OCI-LY1 (cell line): ENCODE measurements around the gene HFE.
A peak's percentile ranks its signal among the peaks of the same experiment; 100 is the strongest.

ENCODE experiments used
- CTCF ChIP-seq: fragments of 200-600 bp; sonication (generic), shearing (Covaris generic); IDR thresholded peaks from 2 replicates; pipeline ENCODE4 v1.5.1; 2017; ENCODE audit warnings: mild to moderate bottlenecking, antibody characterized with exemption, low read length, moderate library complexity, mixed read lengths
- EZH2 ChIP-seq: fragments of 200-600 bp; sonication (generic), shearing (Covaris generic); IDR thresholded peaks from 2 replicates; pipeline ENCODE4 v1.8.0; 2017; ENCODE audit warnings: borderline replicate concordance, mixed run types, mild to moderate bottlenecking, antibody characterized with exemption, low read length, moderate library complexity, mixed read lengths

- peak; percentile 44; the same call in 1 of the 2 replicates for TF ChIP-seq CTCF
- no peak for TF ChIP-seq EZH2
Observed at GRCh38 chr6:26103770-26104456, 16.7 kb downstream of the HFE start.
